Measurements from ENCODE around the gene NHLRC4.

NHLRC4 gene

GRCh38 chr16:530111-530817 is 36.5 kb upstream of the NHLRC4 start:
- in situ Hi-C loops (cut with HindIII; ENCODE audit: low sequenced_read_pairs) = no loop called here

GRCh38 chr16:531494-532125 is 35.2 kb upstream of the NHLRC4 start:
- in situ Hi-C loops (cut with HindIII; ENCODE audit: low sequenced_read_pairs) = no loop called here

GRCh38 chr16:533391-534123 is 33.2 kb upstream of the NHLRC4 start:
- in situ Hi-C loops (cut with HindIII; ENCODE audit: low sequenced_read_pairs) = no loop called here

GRCh38 chr16:534135-534534 is 32.7 kb upstream of the NHLRC4 start:
- in situ Hi-C loops (cut with HindIII; ENCODE audit: low sequenced_read_pairs) = no loop called here

- in situ Hi-C loops (cut with HindIII; ENCODE audit: low sequenced_read_pairs) = no loop called here
These were observed 31.9 kb upstream of the NHLRC4 start for GRCh38 chr16:534856-535445.

GRCh38 chr16:535446-536405 is 31.1 kb upstream of the NHLRC4 start:
- in situ Hi-C loops (cut with HindIII; ENCODE audit: low sequenced_read_pairs) = no loop called here

GRCh38 chr16:536746-537145 is 30.1 kb upstream of the NHLRC4 start:
- in situ Hi-C loops (cut with HindIII; ENCODE audit: low sequenced_read_pairs) = no loop called here

- in situ Hi-C loops (cut with HindIII; ENCODE audit: low sequenced_read_pairs) = no loop called here
These were observed 29.1 kb upstream of the NHLRC4 start for GRCh38 chr16:537415-538335.

- in situ Hi-C loops (cut with HindIII; ENCODE audit: low sequenced_read_pairs) = no loop called here
These were observed 26.8 kb upstream of the NHLRC4 start for GRCh38 chr16:539901-540530.

- in situ Hi-C loops (cut with HindIII; ENCODE audit: low sequenced_read_pairs) = no loop called here
These were observed 26.0 kb upstream of the NHLRC4 start for GRCh38 chr16:540645-541340.

GRCh38 chr16:543301-544164 is 23.3 kb upstream of the NHLRC4 start:
- in situ Hi-C loops (cut with HindIII; ENCODE audit: low sequenced_read_pairs) = no loop called here

GRCh38 chr16:544517-544916 is 22.3 kb upstream of the NHLRC4 start:
- in situ Hi-C loops (cut with HindIII; ENCODE audit: low sequenced_read_pairs) = no loop called here

- in situ Hi-C loops (cut with HindIII; ENCODE audit: low sequenced_read_pairs) = no loop called here
These were observed 19.7 kb upstream of the NHLRC4 start for GRCh38 chr16:546909-547770.

- in situ Hi-C loops (cut with HindIII; ENCODE audit: low sequenced_read_pairs) = no loop called here
These were observed 18.2 kb upstream of the NHLRC4 start for GRCh38 chr16:548586-548985.

- in situ Hi-C loops (cut with HindIII; ENCODE audit: low sequenced_read_pairs) = no loop called here
These were observed 17.1 kb upstream of the NHLRC4 start for GRCh38 chr16:549544-550263.

- in situ Hi-C loops (cut with HindIII; ENCODE audit: low sequenced_read_pairs) = no loop called here
These were observed 15.6 kb upstream of the NHLRC4 start for GRCh38 chr16:551210-551609.

Data from DLD1 (cell line).